Loucy (cell line): ENCODE results near the gene TANC2.

Experiments used
- CTCF ChIP-seq: fragments of 200-600 bp; sonication (generic); conservative IDR thresholded peaks from 2 replicates; pipeline ENCODE4 v1.5.1; 2014; ENCODE audit warnings: mild to moderate bottlenecking, antibody characterized with exemption, low read length
- EZH2phosphoT487 ChIP-seq: fragments of 200-600 bp; IDR thresholded peaks from 2 replicates; pipeline ENCODE4 v1.6.1; 2018; ENCODE audit warnings: antibody characterized with exemption, mild to moderate bottlenecking, moderate library complexity, borderline replicate concordance

DNA sequence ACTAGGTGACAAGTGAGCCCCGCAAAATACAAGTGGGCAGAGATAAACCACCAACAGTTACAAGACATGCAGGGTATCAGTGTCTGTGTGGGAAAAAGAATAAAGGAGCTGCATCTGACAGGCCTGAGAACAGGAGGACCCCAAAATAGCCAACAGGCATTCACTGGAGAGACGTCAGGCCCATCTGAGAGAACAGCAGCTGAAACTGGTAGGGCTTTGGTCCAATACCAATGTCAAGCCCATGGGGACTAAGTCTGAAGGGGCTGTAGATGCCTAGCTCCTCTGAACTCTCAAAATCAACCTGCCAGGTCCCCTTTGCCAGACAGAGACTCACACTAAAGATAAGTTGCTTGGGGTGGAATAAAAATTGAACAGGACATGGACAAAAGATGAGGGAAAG lies 30.5 kb upstream of the TANC2 start:
- TF ChIP-seq CTCF = no peak
- TF ChIP-seq EZH2phosphoT487 = no peak
